ENCODE results near the gene ZNF740.
"Not testable (repeated sequence)": the region's sequence is repeated elsewhere in the genome, so short reads cannot be mapped to it uniquely, and the experiment has no call there.

Gene ZNF740, protein sequence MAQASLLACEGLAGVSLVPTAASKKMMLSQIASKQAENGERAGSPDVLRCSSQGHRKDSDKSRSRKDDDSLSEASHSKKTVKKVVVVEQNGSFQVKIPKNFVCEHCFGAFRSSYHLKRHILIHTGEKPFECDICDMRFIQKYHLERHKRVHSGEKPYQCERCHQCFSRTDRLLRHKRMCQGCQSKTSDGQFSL

DNA sequence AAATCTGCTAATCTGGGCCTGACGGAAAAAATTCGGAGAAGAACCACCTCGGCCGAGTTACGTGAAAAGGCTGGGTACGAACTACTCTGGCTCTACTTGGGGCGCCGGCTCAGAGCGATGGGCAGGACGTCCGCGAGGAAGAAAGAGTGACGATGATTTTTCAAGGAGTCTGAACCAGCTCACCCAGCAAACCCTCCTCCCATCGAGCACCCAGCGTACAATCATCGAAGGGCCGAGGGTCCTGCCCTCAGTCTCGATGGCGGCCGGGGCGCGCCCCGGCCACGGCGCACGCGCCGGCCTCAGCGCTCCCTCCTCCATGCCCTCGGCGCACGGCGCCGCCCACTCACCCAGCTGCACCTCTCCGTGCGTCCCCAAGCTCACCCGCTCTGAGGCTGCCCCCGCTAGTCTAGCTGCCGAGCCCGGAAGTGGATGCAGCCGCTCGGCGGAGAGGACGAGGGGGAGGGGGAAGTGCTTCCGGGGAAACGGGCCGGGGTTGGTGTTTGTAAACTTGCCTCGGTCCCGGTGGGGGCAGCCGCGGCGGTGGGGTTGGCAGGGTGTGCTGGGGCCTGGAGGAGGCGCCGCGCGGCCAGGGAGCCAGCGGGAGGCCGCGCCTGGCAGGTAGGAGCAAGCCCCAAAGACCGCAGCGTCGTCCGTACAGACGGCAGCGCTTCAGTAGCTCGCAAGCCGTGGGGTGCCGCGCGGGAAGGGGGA lies at the start of gene ZNF740, which contains the start of gene CSAD:
Gene ZNF740, plus strand, starts transcription at position 503 of the 711 bp plus-strand sequence. CDS start 1,262 bp downstream, outside the sequence.
Gene CSAD, minus strand, starts transcription at position 706 of the 711 bp plus-strand sequence. CDS start 7,455 bp downstream, outside the sequence.
- peak; percentile 99 for DNase-seq

DNA sequence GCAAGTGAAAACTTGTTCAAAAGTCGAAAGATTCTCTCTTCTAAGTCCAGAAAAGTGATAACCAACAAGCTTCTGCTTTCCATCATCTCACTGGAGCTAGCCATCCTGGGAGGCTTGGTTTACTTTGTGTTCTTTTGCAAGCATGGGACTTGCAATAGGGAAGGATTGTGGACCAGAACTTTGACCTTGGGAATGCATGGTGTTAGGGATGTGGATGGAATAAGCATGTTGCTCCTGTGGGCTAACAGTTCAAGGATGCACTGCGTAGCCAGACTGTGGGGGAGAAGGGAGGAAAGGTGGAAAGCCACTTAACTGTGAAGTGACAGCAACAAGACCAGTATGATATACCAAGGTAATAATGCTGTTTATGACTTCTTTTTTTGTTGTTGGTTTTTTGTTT lies 48.7 kb upstream of the ZNF740 start:
- no peak for DNase-seq

DNA sequence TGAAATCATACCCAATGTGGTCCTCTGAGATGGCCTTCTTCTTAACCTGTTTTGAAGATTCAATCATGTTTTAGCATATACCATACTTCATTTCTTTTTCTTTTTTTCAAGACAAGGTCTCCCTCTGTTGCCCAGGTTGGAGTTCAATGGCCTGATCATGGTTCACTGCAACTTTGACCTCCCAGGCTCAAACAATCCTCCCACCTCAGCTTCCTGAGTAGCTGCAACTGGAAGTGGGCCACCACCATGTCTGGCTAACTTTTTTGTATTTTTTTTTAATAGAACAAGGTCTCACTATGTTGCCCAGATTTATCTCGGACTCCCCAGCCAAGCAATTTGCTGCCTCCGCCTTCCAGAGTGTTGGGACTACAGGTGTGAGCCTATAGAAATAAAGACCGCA lies 46.8 kb upstream of the ZNF740 start:
- DNase-seq = no peak

DNA sequence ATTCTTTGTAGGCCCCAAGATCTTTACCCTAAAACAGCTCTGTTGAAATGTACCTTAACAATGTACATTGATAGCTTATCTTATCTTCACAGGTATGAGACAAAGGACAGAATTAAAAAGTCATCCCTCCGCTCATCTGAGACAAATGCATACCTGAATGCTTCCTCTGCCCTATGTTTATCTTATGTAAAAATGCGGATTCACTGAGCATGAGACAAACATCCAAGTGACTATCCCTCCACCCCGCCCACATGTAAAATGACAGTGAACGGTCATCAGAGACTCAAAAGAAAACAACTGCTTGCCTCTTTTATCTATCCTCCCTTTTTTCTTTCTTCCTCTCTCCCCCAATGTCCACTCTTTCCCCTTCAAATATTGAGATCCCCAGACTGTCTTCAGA lies 37.2 kb upstream of the ZNF740 start:
- no peak for DNase-seq

DNA sequence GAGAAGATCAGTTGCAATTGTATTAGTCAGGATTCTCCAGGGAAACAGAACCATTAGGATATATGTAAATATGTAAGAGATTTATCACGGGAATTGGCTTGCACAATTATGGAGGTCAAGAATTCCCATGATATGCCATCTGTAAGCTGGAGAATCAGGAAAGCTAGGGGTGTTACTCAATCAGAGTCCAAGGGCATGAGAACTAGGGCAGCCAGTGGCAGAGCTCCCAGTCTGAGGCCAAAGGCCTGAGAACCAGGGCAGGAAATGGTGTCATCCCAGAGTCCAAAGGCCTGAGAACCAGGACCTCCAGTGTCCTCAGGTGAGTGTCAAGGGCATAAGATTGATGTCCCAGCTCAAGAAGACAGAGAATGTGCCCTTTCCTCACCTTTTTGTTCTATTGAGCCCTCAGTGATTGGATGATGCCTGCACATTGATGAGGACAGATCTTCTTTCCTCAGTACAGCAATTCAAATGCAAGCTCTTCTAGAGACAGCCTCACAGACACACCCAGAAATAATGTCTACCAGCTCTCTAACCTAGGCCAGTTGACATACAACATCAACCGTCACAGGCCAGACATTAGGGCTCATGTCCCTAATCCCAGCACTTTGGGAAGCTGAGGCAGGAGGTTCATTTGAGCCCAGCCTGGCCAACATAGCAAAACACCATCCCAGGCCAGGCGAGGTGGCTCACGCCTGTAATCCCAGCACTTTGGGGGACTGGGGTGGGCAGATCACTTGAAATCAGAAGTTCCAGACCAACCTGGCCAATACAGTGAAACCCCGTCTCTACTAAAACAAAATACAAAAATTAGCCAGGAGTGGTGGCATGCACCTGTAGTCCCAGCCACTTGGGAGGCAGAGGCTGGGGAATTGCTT lies 34.9 kb upstream of the ZNF740 start:
- DNase-seq = no peak

DNA sequence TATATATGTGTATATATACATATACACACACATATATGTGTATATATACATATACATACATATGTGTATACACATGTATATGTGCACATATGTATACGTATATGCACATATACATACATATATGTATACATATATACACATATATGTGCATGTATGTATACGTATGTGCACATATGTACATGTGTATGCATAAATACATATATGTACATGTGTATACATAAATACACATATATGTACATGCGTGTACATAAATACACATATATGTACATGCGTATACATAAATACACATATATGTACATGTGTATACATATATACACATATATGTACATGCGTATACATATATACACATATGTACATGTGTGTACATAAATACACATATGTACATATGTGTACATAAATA lies 33.3 kb upstream of the ZNF740 start:
- no peak for DNase-seq

DNA sequence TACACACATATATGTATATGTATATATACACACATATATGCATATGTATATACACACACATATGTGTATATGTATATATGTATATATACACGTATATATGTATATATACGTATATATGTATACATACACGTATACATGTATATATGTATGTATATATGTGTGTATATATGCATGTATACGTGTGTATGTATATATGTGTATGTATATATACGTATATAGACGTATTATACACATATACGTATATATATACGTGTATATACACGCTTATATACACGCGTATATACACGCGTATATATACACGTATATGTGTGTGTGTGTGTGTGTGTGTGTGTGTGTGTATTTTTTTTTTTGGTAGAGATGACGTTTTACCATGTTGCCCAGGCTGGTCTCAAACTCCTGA lies 32.9 kb upstream of the ZNF740 start:
- DNase-seq = no peak

DNA sequence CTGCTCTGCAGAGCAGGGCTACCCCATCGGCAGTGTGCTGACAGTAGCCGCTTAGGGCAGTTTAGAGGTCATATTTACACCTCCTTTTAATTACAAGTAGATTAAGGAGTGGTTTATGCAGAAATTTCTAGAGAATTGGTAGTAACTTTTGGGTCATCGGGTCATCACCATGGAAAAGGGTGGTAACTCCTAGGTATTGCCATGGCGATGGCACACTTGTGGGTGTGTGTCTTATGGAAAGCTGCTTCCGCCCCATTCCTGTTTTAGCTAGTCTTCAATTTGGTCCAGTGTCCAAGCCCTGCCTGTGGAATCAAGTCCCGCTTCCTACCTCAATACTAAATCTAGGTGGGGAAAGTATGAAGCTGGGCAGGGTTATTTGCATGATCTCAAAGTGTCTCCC lies 29.5 kb upstream of the ZNF740 start:
- no peak for DNase-seq

DNA sequence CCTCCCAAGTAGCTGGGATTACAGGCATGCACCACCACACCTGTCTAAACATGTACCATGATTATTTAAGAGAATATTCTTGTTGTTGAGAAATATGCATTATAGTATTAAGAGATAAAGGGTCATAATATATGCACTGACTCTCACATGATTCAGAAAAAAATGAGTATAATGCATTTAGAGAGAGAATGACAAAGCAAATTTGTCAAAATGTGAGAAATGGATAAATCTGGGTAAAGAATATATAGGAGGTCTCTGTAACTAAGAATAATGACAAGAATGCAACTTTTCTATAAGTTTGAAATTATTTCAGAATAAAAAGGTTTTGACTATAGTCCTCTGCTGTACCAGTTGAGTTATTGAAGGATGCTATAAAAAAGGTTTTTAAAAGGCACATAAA lies 28.1 kb upstream of the ZNF740 start:
- DNase-seq = no peak

DNA sequence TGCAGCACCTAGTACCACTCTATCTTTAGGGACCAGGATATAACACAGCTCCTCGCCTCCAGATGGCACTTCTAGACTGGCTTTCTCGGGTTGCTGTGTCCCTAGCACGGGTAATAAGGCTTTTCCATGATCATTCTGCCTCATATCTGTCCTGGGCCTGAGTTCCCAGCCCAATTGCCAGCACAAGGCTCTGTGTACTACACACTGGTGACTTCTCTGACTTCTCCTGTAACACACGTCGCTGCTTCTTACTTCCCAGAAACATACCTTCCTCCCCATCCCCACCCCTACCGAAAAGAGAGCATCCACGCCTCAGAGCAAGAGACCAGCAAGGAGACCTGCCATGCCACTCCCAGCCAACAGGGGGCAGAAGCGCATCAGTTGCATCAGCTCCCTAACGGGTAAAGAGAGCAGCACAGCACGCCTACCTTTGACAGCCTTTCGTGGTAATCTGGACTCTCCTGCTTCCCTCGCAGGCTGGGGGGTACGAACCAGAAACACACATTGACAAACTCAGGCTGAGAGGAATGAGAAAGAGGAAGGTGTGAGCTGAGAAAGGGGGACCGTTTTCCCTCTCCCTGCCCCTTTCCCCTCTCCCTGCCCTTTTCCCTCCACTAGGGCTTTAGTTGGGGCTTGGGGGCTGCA lies 21.2 kb upstream of the ZNF740 start:
- peak; percentile 86 for DNase-seq

DNA sequence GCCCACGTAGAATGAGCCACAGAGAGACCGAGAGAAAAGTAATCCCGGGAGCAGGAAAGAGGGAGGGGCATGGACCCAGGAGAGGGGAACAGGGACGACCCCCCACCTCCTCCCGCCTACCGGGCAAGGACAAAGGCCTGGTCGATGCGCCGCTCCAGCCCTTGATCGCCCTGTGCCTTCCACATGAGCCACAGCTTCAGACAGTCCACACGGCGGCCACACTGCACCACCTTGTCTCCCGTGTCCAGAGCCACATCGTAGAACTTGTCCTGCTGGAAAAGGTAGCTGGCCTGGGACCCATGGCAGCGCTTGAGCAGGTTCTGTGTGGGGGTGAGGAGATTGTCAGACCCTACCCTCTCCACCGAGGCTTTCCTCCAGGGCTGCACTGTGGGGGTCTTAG lies 20.5 kb upstream of the ZNF740 start:
- DNase-seq = no peak

DNA sequence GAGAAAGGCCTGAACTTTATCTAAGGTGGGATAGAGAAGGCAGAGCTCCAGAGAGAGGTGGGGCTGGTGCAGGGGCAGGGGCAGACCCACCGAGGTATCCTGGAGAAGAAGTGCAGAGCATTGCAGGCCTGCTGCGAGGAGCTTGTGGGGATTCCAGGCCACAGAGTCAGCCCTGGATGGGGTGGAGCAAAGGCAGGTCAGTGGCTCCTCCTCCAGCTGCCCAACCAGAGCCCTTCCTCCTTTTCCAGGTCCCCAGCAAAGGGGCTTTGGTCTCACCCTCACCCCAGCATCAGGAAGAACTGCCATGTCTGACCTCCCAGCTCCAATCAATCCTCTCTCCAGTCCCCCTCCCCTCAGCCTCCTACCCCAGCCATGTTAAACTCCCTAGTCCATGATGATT lies 19.8 kb upstream of the ZNF740 start:
- no peak for DNase-seq

DNA sequence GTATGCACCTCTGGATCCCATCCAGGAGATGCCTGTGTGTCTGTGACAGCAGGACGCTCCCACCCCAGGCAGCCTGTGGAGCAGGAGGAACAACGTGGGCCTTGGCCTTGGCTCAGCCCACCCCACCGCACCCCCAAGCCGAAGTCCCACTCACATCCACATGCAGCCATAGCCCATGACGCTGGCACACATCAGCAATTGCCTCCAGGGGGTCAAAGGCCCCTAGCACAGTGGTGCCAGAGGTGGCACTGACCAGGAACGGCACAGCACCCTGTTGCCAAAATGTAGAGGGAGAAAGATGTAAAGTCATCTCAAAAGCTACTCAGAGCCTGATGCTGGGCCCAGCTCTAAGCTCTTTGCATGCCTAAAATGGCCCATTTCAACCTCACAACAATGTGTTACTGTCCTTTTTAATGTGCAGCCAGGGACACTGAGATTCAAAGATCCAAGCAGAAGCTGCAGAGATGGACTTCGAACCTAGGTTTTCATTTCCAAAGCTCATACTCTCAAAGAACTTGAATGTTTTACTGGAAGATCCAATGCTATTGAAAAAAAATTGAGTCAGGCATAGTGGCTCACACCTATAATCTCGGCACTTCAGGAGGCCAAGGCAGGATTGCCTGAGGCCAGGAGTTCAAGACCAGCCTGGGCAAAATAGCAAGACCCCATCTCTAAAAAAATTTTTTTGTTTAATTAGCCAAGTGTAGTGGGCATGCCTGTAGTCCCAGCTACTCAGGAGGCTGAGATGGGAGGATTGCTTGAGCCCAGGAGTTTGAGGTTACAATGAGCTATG lies 19.2 kb upstream of the ZNF740 start:
- DNase-seq = no peak

DNA sequence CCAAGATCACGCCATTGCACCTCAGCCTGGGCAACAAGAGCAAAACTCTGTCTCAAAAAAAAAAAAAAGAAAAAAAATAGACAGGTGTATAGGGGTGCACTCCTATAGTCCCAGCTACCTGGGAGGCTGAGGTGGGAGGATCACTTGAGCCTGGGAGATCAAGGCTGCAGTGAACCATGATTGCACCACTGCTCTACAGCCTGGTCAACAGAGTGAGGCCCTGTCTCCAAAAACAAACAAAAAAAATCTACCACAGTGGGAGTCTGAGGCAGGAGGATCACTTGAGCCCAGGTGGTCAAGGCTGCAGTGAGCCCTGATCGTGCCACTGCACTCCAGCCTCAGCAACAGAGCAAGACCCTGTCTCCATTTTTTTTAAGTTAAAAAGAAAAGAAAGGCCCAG lies 17.5 kb upstream of the ZNF740 start:
- DNase-seq = not testable (repeated sequence)

DNA sequence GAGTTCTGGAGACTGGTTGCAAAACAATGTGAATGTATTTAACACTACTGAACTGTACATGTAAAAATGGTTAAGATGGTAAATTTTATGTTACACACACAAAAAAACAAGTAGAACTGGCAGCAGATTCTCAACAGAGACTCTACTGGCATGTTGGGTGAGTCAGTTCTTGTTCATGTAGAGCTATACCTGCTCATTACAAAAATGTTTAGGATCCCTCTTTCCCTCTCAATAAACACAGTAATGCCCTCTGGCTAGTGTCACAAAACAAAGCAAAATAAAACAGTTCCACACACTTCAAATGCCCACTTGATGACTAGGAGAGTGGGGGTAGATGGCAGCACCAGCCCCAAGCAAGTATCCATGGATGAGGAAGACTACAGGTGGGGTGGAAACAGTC lies 13.7 kb upstream of the ZNF740 start:
- DNase-seq = no peak

DNA sequence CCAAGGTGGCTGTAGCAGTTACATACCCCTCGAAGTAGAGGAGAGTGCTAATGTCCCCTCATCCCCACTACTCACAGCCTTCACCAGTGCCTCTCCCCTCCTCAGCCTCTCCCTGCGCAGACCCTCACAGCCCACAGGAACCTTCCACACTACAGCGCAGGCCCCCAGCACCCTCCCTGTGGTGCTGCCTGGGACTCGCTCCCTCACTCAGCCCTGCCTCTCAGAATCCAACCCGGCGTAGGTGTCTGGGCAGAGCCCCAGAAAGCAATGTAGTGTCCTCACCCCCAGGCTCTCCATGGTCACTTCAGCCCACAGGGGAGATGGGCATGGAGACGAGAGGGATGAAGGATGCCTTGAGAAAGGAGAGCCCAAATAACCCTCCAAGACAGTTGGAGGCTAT lies 10.9 kb upstream of the ZNF740 start:
- DNase-seq = no peak

DNA sequence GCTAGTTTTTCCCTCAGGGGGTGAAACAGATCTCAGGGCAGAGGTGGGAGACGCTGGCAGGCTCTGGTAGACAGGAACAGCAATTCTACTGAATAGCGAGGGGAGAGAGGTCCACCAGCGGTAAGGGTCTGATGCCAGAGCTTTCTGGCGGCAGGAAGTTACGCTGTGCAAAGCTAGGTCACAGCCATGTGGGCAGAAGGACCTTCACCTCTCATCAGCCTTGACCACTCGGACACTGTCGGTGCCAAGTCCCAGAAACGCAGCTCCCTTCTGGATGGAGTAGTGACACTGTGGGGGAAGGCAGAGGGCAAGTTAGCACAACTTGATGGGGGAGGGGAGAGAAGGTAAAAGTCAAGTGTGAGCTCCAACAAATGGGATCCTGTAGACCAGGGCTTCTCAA lies 10.3 kb upstream of the ZNF740 start:
- no peak for DNase-seq

DNA sequence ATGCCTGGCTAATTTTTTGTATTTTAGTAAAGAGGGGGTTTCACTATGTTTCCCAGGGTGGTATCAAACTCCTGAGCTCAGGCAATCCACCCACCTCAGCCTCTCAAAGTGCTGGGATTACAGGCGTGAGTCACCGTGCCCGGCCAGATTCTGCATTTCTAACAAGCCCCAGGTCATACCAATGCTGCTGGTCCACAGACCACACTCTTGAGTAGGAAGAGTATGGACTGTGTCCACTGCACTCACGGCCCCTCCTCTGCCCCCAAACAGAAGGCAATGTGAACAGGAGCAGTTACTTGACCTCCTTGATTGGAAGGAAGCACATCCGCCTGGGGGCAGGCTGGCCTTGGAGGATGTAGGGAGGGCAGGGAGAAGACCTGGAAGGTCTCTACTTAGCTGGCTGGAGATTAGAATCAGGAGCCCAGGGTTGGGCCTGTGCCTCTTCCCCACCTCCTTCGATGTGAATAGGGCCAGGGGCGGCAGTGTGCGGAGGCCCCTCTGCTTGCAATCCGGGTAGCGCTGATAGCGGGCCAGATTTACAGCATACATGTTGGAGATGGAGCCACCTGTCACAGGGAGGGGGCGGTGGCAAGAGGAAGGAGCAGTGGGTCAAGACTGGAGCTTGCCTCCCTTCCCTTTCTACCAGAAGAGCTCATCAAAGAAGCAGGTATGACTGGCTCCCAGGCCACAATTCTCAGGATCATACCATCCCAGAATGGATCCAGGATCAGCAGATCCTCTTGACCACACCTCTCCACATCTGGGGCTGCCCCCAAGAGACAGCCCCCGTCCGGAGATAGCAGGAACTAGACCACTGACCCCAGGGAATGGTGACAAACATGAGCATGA lies 9.4 kb upstream of the ZNF740 start:
- no peak for DNase-seq

DNA sequence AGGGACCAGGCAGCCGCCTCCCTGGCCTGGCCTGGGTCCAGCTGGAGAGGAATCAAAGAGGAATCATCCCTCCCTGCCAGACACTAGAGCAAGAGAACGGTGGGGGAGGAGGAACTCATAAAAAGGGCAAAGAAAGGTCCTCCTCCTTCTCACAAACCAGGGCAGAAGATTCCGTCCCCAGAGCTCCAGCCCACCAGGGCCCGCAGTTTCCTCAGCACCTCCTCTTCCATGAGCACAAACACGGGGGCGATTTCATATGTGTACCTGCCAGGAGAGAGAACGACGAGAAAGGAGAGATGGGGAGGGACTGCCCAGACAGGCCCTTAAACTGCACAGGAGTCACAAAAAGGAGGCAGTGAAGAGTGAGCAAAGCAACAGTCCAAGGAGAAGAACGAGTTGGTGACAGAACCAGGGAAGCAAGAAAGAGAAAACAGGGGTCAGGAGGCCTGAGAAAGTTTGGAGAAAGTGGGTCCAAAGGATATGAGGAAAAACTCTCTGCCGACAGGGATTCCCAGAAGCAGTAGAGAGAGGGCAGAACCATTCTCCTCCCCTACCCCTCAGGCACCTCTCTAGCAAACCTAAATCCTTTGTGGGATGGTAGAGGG lies 8.7 kb upstream of the ZNF740 start:
- no peak for DNase-seq

DNA sequence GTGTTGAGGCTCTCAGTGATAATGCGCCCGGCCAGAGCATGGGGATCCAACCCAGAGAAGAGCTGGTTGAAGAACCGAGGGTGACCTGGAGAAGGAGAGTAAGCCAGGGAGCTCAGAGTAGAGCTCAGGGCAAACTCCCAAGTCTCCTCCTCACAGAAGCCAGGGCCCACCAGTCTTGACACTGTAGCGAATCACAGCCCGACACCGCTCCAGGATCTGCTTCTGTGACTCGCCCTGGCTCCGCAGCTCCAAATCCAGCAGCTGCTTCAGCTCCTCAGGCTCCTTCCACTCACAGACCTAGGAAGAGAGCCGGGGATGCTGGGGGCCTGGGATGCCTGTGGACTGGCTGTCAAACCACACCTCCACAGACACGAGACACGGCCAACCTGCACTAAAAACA lies 8.2 kb upstream of the ZNF740 start:
- no peak for DNase-seq

Measured in CD4-positive, alpha-beta T cell treated with Interleukin-4 for 4 hours (primary cell).